Measurements from ENCODE around the gene PPP6R3.
"Not testable (repeated sequence)": the region's sequence is repeated elsewhere in the genome, so short reads cannot be mapped to it uniquely, and the experiment has no call there.

PPP6R3 gene

GRCh38 chr11:68459886-68460740, 439 bp upstream of the PPP6R3 start:
- DNase-seq, result peak; percentile 97 to 98 (median 97)

GRCh38 chr11:68461575-68461917, 994 bp downstream of the PPP6R3 start:
- DNase-seq, result no peak

GRCh38 chr11:68463714-68464113, 3.2 kb downstream of the PPP6R3 start:
- peak in 1 of 3 donors; percentile 5 for DNase-seq

- DNase-seq, result peak in 1 of 3 donors; percentile 17
Observed at GRCh38 chr11:68467201-68467834, 6.8 kb downstream of the PPP6R3 start.

- peak in 1 of 3 donors; percentile 21 for DNase-seq
Observed at GRCh38 chr11:68468217-68468828, 7.8 kb downstream of the PPP6R3 start.

GRCh38 chr11:68469122-68469521, 8.6 kb downstream of the PPP6R3 start:
- no peak for DNase-seq

- DNase-seq, result no peak
Observed at GRCh38 chr11:68469642-68470041, 9.1 kb downstream of the PPP6R3 start.

- DNase-seq, result no peak
Observed at GRCh38 chr11:68470304-68470811, 9.8 kb downstream of the PPP6R3 start.

- DNase-seq, result peak; percentile 56 to 77 (median 57)
Observed at GRCh38 chr11:68471360-68472340, 11.1 kb downstream of the PPP6R3 start.

GRCh38 chr11:68472778-68473177, 12.2 kb downstream of the PPP6R3 start:
- DNase-seq, result no peak

- DNase-seq, result peak in 1 of 3 donors; percentile 34
Observed at GRCh38 chr11:68473693-68474092, 13.1 kb downstream of the PPP6R3 start.

GRCh38 chr11:68475626-68476025, 15.1 kb downstream of the PPP6R3 start:
- not testable (repeated sequence) for DNase-seq

- DNase-seq, result no peak
Observed at GRCh38 chr11:68479390-68479789, 18.8 kb downstream of the PPP6R3 start.

- no peak for DNase-seq
Observed at GRCh38 chr11:68480193-68480592, 19.6 kb downstream of the PPP6R3 start.

- no peak for DNase-seq
Observed at GRCh38 chr11:68480852-68481510, 20.4 kb downstream of the PPP6R3 start.

- no peak for DNase-seq
Observed at GRCh38 chr11:68481579-68482240, 21.2 kb downstream of the PPP6R3 start.

GRCh38 chr11:68488623-68489022, 28.1 kb downstream of the PPP6R3 start:
- DNase-seq, result no peak

GRCh38 chr11:68495220-68495729, 34.7 kb downstream of the PPP6R3 start:
- no peak for DNase-seq

GRCh38 chr11:68495872-68496271, 35.3 kb downstream of the PPP6R3 start:
- DNase-seq, result no peak

- peak; percentile 29 to 75 (median 68) for DNase-seq
Observed at GRCh38 chr11:68497761-68498160, 37.2 kb downstream of the PPP6R3 start.

- peak in 2 of 3 donors; percentile 29 to 36 for DNase-seq
Observed at GRCh38 chr11:68498321-68498720, 37.8 kb downstream of the PPP6R3 start.
